ENCODE measurements around the gene AGRN. TPM values are rescaled to one million over a fixed set of nuclear protein-coding genes. Genes with fewer than 3 reads are reported as not detected.
"Not testable (repeated sequence)": the region's sequence is repeated elsewhere in the genome, so short reads cannot be mapped to it uniquely, and the experiment has no call there.

The AGRN gene
- total RNA-seq, 6 experiments from 2014 or later = 131 to 164 (median 140) TPM

- Mint-ChIP-seq H3K36me3 (ENCODE audit: low read depth) (no peaks in the 10 kb centered on the region), H3K4me1 (ENCODE audit: low read depth) (peaks cover 24% of the 10 kb centered on the region), H3K27ac (no peak overlapping the region), H3K4me3 (no peak overlapping the region), H3K27me3 (ENCODE audit: insufficient read depth) (peaks cover 3% of the 10 kb centered on the region; the same call in 1 of the 2 replicates), H3K9me3 (no peaks in the 10 kb centered on the region)
- no peak for TF ChIP-seq CTCF (IDR thresholded peaks at IDR 0.05)
- no peak for DNase-seq
These were observed 8.4 kb upstream of the AGRN start for GRCh38 chr1:1011396-1011949.

- not testable (repeated sequence) for H3K27me3 Mint-ChIP-seq (ENCODE audit: insufficient read depth); DNase-seq; H3K36me3 Mint-ChIP-seq (ENCODE audit: low read depth); H3K9me3 Mint-ChIP-seq
- Mint-ChIP-seq H3K27ac (peak overlapping the region; percentile 96), H3K4me3 (peak overlapping the region; percentile 94), H3K4me1 (ENCODE audit: low read depth) (peaks cover 24% of the 10 kb centered on the region)
These were observed 7.2 kb upstream of the AGRN start for GRCh38 chr1:1012736-1013104.

GRCh38 chr1:1013105-1013921, 6.6 kb upstream of the AGRN start, which contains the start of gene ISG15:
Gene ISG15 (plus strand): TSS chr1:1013497. CDS start chr1:1013574, 77 bp downstream.
- Mint-ChIP-seq H3K27me3 (ENCODE audit: insufficient read depth) (peaks cover 3% of the 10 kb centered on the region; the same call in 1 of the 2 replicates), H3K4me3 (peak within 1 kb of the TSS; percentile 94), H3K4me1 (ENCODE audit: low read depth) (peaks cover 24% of the 10 kb centered on the region), H3K36me3 (ENCODE audit: low read depth) (peaks cover 4% of the 10 kb centered on the region; the same call in 1 of the 2 replicates), H3K27ac (peak within 1 kb of the TSS; percentile 96), H3K9me3 (no peaks in the 10 kb centered on the region)
- DNase-seq = peak; percentile 84
- TF ChIP-seq CTCF (IDR thresholded peaks at IDR 0.05) = no peak

GRCh38 chr1:1013922-1014648, 5.8 kb upstream of the AGRN start:
- H3K9me3 Mint-ChIP-seq = no peaks in the 10 kb centered on the region
- peaks cover 24% of the 10 kb centered on the region for H3K4me1 Mint-ChIP-seq (ENCODE audit: low read depth)
- peaks cover 3% of the 10 kb centered on the region; the same call in 1 of the 2 replicates for H3K27me3 Mint-ChIP-seq (ENCODE audit: insufficient read depth)
- TF ChIP-seq CTCF (IDR thresholded peaks at IDR 0.05) = no peak
- peaks cover 4% of the 10 kb centered on the region; the same call in 1 of the 2 replicates for H3K36me3 Mint-ChIP-seq (ENCODE audit: low read depth)
- peak overlapping the region; percentile 96 for H3K27ac Mint-ChIP-seq
- DNase-seq = no peak
- peak overlapping the region; percentile 94 for H3K4me3 Mint-ChIP-seq

GRCh38 chr1:1014799-1015681, 4.9 kb upstream of the AGRN start:
- Mint-ChIP-seq H3K27ac (peak overlapping the region; percentile 96), H3K4me1 (ENCODE audit: low read depth) (peaks cover 24% of the 10 kb centered on the region)

GRCh38 chr1:1017397-1018320, 2.3 kb upstream of the AGRN start:
- H3K4me3 Mint-ChIP-seq, H3K27ac Mint-ChIP-seq: not testable (repeated sequence)
- H3K4me1 Mint-ChIP-seq (ENCODE audit: low read depth) = peaks cover 36% of the 10 kb centered on the region

More at GRCh38 chr1:1014799-1015681, 4.9 kb upstream of the AGRN start:
- H3K4me3 Mint-ChIP-seq = peak overlapping the region; percentile 94
- no peaks in the 10 kb centered on the region for H3K9me3 Mint-ChIP-seq
- TF ChIP-seq CTCF (IDR thresholded peaks at IDR 0.05) = peak; percentile 70
- no peak for DNase-seq
- H3K36me3 Mint-ChIP-seq (ENCODE audit: low read depth) = peaks cover 4% of the 10 kb centered on the region; the same call in 1 of the 2 replicates
- H3K27me3 Mint-ChIP-seq (ENCODE audit: insufficient read depth) = peaks cover 3% of the 10 kb centered on the region; the same call in 1 of the 2 replicates

GRCh38 chr1:1018321-1018685, 1.6 kb upstream of the AGRN start:
- H3K9me3 Mint-ChIP-seq; H3K27ac Mint-ChIP-seq; H3K36me3 Mint-ChIP-seq (ENCODE audit: low read depth); H3K27me3 Mint-ChIP-seq (ENCODE audit: insufficient read depth); DNase-seq; H3K4me3 Mint-ChIP-seq: not testable (repeated sequence)
- H3K4me1 Mint-ChIP-seq (ENCODE audit: low read depth) = peaks cover 36% of the 10 kb centered on the region

More at GRCh38 chr1:1017397-1018320, 2.3 kb upstream of the AGRN start:
- DNase-seq; H3K36me3 Mint-ChIP-seq (ENCODE audit: low read depth); H3K9me3 Mint-ChIP-seq; H3K27me3 Mint-ChIP-seq (ENCODE audit: insufficient read depth): not testable (repeated sequence)

Data from HFFc6 (cell line).